Keratinocyte (primary cell): Measurements from ENCODE around the gene DGCR8. TPM values are rescaled to one million over a fixed set of nuclear protein-coding genes. Genes with fewer than 3 reads are reported as not detected.

Experiments
- DNase-seq: peaks from one replicate; pipeline ENCODE4 v3.0.0-alpha.2; 2011; ENCODE audit warnings: low read depth, missing footprints, low spot score
- FAIRE-seq: peaks from 2 replicates; lab custom pipeline; 2011; peaks lifted over from hg19 to GRCh38; lab: Jason Lieb, UNC
- H2AFZ ChIP-seq: 2 replicates; pipeline ENCODE4 v1.6.0; 2012; ENCODE audit warnings: low read length, control low read depth, inconsistent platforms; ENCODE audit not compliant: control insufficient read depth
- H3K27ac ChIP-seq: 2 replicates; pipeline ENCODE4 v1.5.1; 2011; ENCODE audit warnings: low read length; ENCODE audit not compliant: control insufficient read depth, insufficient read depth
- H3K27me3 ChIP-seq: 3 replicates; pipeline ENCODE4 v1.6.0; 2011; ENCODE audit warnings: low read length; ENCODE audit not compliant: control insufficient read depth, insufficient read depth; ENCODE audit errors: extremely low read depth
- H3K36me3 ChIP-seq, 2 experiments: 2 replicates in 1 of 2; 3 replicates in 1 of 2; pipeline ENCODE4 v1.5.1; 2011; ENCODE audit warnings: low read length in 2 of 2, mild to moderate bottlenecking in 1 of 2; ENCODE audit not compliant: control insufficient read depth in 2 of 2, insufficient read depth in 2 of 2; ENCODE audit errors: extremely low read depth in 1 of 2
- H3K4me1 ChIP-seq: 3 replicates; pipeline ENCODE4 v1.5.1; 2011; ENCODE audit warnings: low read length; ENCODE audit not compliant: control insufficient read depth, insufficient read depth; ENCODE audit errors: extremely low read depth
- H3K4me2 ChIP-seq: 3 replicates; pipeline ENCODE4 v1.6.0; 2011; ENCODE audit warnings: low read depth, low read length; ENCODE audit not compliant: control insufficient read depth, insufficient read depth; ENCODE audit errors: extremely low read depth
- H3K4me3 ChIP-seq, 3 experiments: fragments of 200-600 bp in 1 of 3; sonication (generic) in 1 of 3; 2 replicates in 2 of 3; 3 replicates in 1 of 3; pipeline ENCODE4 v1.5.1; 2011 to 2016; ENCODE audit warnings: low read length in 3 of 3, mild to moderate bottlenecking in 3 of 3, control low read depth in 2 of 3, inconsistent platforms in 1 of 3, low read depth in 1 of 3, mixed read lengths in 1 of 3, mixed run types in 1 of 3, moderate library complexity in 1 of 3; ENCODE audit not compliant: control insufficient read depth in 2 of 3, insufficient read depth in 2 of 3; ENCODE audit errors: extremely low read depth in 1 of 3
- H3K79me2 ChIP-seq: 2 replicates; pipeline ENCODE4 v1.6.0; 2012; ENCODE audit warnings: low read length; ENCODE audit not compliant: control insufficient read depth, insufficient read depth
- H3K9ac ChIP-seq: 3 replicates; pipeline ENCODE4 v1.6.0; 2011; ENCODE audit warnings: low read length; ENCODE audit not compliant: control insufficient read depth, insufficient read depth; ENCODE audit errors: extremely low read depth
- H3K9me1 ChIP-seq: 3 replicates; pipeline ENCODE4 v1.6.0; 2011; ENCODE audit warnings: low read length; ENCODE audit not compliant: control insufficient read depth, insufficient read depth; ENCODE audit errors: extremely low read depth
- H3K9me3 ChIP-seq: 2 replicates; pipeline ENCODE4 v1.5.1; 2012; ENCODE audit warnings: low read depth, low read length; ENCODE audit not compliant: control insufficient read depth
- H4K20me1 ChIP-seq: 3 replicates; pipeline ENCODE4 v1.6.0; 2011; ENCODE audit warnings: low read length; ENCODE audit not compliant: control insufficient read depth, insufficient read depth; ENCODE audit errors: extremely low read depth
- CTCF ChIP-seq, 3 experiments: IDR thresholded peaks in 1 of 3; conservative IDR thresholded peaks in 1 of 3; optimal IDR thresholded peaks in 1 of 3; 2 replicates in 2 of 3; 3 replicates in 1 of 3; pipeline versions ENCODE3 to v1.5.1; 2011; ENCODE audit warnings: low read length in 3 of 3, mild to moderate bottlenecking in 3 of 3, moderate library complexity in 2 of 3, control low read depth in 1 of 3, inconsistent platforms in 1 of 3; ENCODE audit not compliant: insufficient read depth in 2 of 3; ENCODE audit errors: extremely low read depth in 1 of 3
- EZH2 ChIP-seq: IDR thresholded peaks from one replicate; pipeline ENCODE4 v1.6.1; 2012; ENCODE audit warnings: inconsistent platforms, mild to moderate bottlenecking, low read length, moderate library complexity
- dilution Hi-C: fragments of 300-500 bp; cut with MboI; formaldehyde crosslinking; loops from one replicate; pipeline ENCODE4 v1.7.0; 2020; ENCODE audit warnings: low sequenced_read_pairs; ENCODE audit not compliant: extremely low pct_ligation_motif_present
- polyA plus RNA-seq, 5 experiments: library from polyadenylated mRNA; depleted of rRNA in 3 of 5; stranded (reverse) in 3 of 5; stranded (forward) in 1 of 5; unstranded in 1 of 5; fragments of >200 nt; gene quantifications; 1 replicate in 1 of 5; 2 replicates in 3 of 5; 3 replicates in 1 of 5; pipeline versions ENCODE4 v1.2.1 to v1.2.3, GENCODE V29; 2011 to 2012; ENCODE audit warnings: missing spikeins in 2 of 5, low read depth in 1 of 5, low replicate concordance in 1 of 5

The DGCR8 gene
- polyA plus RNA-seq, 1 donor (not counting 4 experiments of a cell fraction or from before 2014, with no cell fraction given): 17.2 TPM

- H3K4me2 ChIP-seq: no peak overlapping the region
- H3K9me1 ChIP-seq: no peaks in the 10 kb centered on the region
- dilution Hi-C loops: no loop called here
- FAIRE-seq: no peak
- TF ChIP-seq EZH2 (no peak), CTCF (optimal IDR thresholded peaks at IDR 0.05 in 1 of 3, IDR thresholded peaks at IDR 0.05 in 1 of 3, conservative IDR thresholded peaks at IDR 0.05 in 1 of 3; ENCODE audit: extremely low read depth in 1 of 3, insufficient read depth in 2 of 3, low read length in 3 of 3) (no peak)
- H2AFZ ChIP-seq: no peak overlapping the region
- no peak overlapping the region for H3K4me3 ChIP-seq
- H4K20me1 ChIP-seq: peaks cover 5% of the 10 kb centered on the region
- H3K4me1 ChIP-seq: no peaks in the 10 kb centered on the region
- H3K27me3 ChIP-seq: no peaks in the 10 kb centered on the region
- H3K27ac ChIP-seq: no peak overlapping the region
- no peak for DNase-seq
- H3K36me3 ChIP-seq: peaks cover 9 to 27% of the 10 kb centered on the region in 2 experiments
- no peaks in the 10 kb centered on the region for H3K9me3 ChIP-seq
- H3K9ac ChIP-seq: no peak overlapping the region
- H3K79me2 ChIP-seq: peaks cover 15% of the 10 kb centered on the region
Observed at GRCh38 chr22:20142711-20143621, 62.9 kb downstream of the DGCR8 start.

GRCh38 chr22:20143883-20144665, 64.0 kb downstream of the DGCR8 start:
- H3K27me3 ChIP-seq: no peaks in the 10 kb centered on the region
- peaks cover 9 to 26% of the 10 kb centered on the region in 2 experiments for H3K36me3 ChIP-seq
- no peak for TF ChIP-seq CTCF (optimal IDR thresholded peaks at IDR 0.05 in 1 of 3, IDR thresholded peaks at IDR 0.05 in 1 of 3, conservative IDR thresholded peaks at IDR 0.05 in 1 of 3; ENCODE audit: extremely low read depth in 1 of 3, insufficient read depth in 2 of 3, low read length in 3 of 3)
- TF ChIP-seq EZH2: no peak
- no peaks in the 10 kb centered on the region for H3K4me1 ChIP-seq
- H3K9me3 ChIP-seq: no peaks in the 10 kb centered on the region
- H4K20me1 ChIP-seq: peaks cover under 1% of the 10 kb centered on the region
- DNase-seq (no peak), FAIRE-seq (no peak)
- H3K4me2 ChIP-seq: no peak overlapping the region
- no peak overlapping the region for H2AFZ ChIP-seq
- no peak overlapping the region for H3K9ac ChIP-seq
- H3K79me2 ChIP-seq: peaks cover 8% of the 10 kb centered on the region
- H3K9me1 ChIP-seq: no peaks in the 10 kb centered on the region
- dilution Hi-C loops: no loop called here
- H3K27ac ChIP-seq: no peak overlapping the region
- H3K4me3 ChIP-seq: no peak overlapping the region
